ENCODE results near the gene CARNS1. TPM values are rescaled to one million over a fixed set of nuclear protein-coding genes. Genes with fewer than 3 reads are reported as not detected.

CARNS1 gene
- total and polyA plus RNA-seq, 2 experiments from 2014 or later: 1.4 to 2.1 TPM

- Histone ChIP-seq H3K27me3 (peaks cover 13% of the 10 kb centered on the region), H3K36me3 (no peaks in the 10 kb centered on the region), H3K27ac (no peak overlapping the region), H3K4me3 (no peak overlapping the region), H3K9me3 (ENCODE audit: low read depth) (no peaks in the 10 kb centered on the region), H3K4me1 (ENCODE audit: low read depth) (peaks cover 6% of the 10 kb centered on the region)
- TF ChIP-seq, protein P1, sequence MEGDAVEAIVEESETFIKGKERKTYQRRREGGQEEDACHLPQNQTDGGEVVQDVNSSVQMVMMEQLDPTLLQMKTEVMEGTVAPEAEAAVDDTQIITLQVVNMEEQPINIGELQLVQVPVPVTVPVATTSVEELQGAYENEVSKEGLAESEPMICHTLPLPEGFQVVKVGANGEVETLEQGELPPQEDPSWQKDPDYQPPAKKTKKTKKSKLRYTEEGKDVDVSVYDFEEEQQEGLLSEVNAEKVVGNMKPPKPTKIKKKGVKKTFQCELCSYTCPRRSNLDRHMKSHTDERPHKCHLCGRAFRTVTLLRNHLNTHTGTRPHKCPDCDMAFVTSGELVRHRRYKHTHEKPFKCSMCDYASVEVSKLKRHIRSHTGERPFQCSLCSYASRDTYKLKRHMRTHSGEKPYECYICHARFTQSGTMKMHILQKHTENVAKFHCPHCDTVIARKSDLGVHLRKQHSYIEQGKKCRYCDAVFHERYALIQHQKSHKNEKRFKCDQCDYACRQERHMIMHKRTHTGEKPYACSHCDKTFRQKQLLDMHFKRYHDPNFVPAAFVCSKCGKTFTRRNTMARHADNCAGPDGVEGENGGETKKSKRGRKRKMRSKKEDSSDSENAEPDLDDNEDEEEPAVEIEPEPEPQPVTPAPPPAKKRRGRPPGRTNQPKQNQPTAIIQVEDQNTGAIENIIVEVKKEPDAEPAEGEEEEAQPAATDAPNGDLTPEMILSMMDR (IDR thresholded peaks at IDR 0.05; ENCODE audit: low read depth, low read length): no peak
- DNase-seq (ENCODE audit: low read depth in 1 of 2, low spot score in 1 of 2): no peak
These were observed 28.0 kb upstream of the CARNS1 start for GRCh38 chr11:67387518-67387917.

GRCh38 chr11:67389477-67389876, 26.0 kb upstream of the CARNS1 start:
- TF ChIP-seq, protein P1 (IDR thresholded peaks at IDR 0.05; ENCODE audit: low read depth, low read length): peak; percentile 65
- H3K9me3 ChIP-seq (ENCODE audit: low read depth): no peaks in the 10 kb centered on the region
- DNase-seq (ENCODE audit: low read depth in 1 of 2, low spot score in 1 of 2): peak in 1 of 2 donors; percentile 65
- no peak overlapping the region for H3K4me3 ChIP-seq
- peaks cover 10% of the 10 kb centered on the region for H3K27me3 ChIP-seq
- no peaks in the 10 kb centered on the region for H3K36me3 ChIP-seq
- H3K27ac ChIP-seq: no peak overlapping the region
- peaks cover 6% of the 10 kb centered on the region for H3K4me1 ChIP-seq (ENCODE audit: low read depth)

DNA sequence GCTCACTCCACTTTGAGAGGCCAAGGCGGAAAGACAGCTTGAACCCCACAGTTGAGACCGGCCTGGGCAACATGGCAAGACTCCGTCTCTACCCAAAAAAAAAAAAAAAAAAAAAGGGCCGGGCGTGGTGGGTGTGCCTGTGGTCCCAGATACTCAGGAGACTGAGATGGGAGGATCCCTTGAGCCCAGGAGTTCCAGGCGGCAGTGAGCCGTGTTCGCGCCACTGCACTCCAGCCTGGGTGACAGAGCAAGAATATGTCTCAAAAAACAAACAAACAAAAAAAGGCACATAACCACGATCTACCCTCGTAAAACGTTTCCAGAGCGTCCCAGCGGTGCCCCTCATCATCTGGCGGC, 24.6 kb upstream of the CARNS1 start:
- DNase-seq (ENCODE audit: low read depth in 1 of 2, low spot score in 1 of 2): no peak
- Histone ChIP-seq H3K9me3 (ENCODE audit: low read depth) (no peaks in the 10 kb centered on the region), H3K4me1 (ENCODE audit: low read depth) (peaks cover 6% of the 10 kb centered on the region), H3K27me3 (no peaks in the 10 kb centered on the region), H3K4me3 (peak overlapping the region; percentile 55), H3K36me3 (no peaks in the 10 kb centered on the region), H3K27ac (peak overlapping the region; percentile 94)
- TF ChIP-seq, protein P1 (IDR thresholded peaks at IDR 0.05; ENCODE audit: low read depth, low read length): no peak

- H3K36me3 ChIP-seq: no peaks in the 10 kb centered on the region
- TF ChIP-seq, protein P1 (IDR thresholded peaks at IDR 0.05; ENCODE audit: low read depth, low read length): no peak
- H3K4me1 ChIP-seq (ENCODE audit: low read depth): peaks cover 6% of the 10 kb centered on the region
- peak; percentile 95 to 98 for DNase-seq (ENCODE audit: low read depth in 1 of 2, low spot score in 1 of 2)
- H3K4me3 ChIP-seq: peak within 1 kb of the TSS; percentile 55
- no peaks in the 10 kb centered on the region for H3K27me3 ChIP-seq
- peak within 1 kb of the TSS; percentile 94 for H3K27ac ChIP-seq
- H3K9me3 ChIP-seq (ENCODE audit: low read depth): no peaks in the 10 kb centered on the region
These were observed 23.9 kb upstream of the CARNS1 start, which contains the start of gene RAD9A for GRCh38 chr11:67391304-67392182. Gene RAD9A, plus strand, starts transcription at chr11:67391986. Its CDS starts 59 bp downstream, at chr11:67392045.

DNA sequence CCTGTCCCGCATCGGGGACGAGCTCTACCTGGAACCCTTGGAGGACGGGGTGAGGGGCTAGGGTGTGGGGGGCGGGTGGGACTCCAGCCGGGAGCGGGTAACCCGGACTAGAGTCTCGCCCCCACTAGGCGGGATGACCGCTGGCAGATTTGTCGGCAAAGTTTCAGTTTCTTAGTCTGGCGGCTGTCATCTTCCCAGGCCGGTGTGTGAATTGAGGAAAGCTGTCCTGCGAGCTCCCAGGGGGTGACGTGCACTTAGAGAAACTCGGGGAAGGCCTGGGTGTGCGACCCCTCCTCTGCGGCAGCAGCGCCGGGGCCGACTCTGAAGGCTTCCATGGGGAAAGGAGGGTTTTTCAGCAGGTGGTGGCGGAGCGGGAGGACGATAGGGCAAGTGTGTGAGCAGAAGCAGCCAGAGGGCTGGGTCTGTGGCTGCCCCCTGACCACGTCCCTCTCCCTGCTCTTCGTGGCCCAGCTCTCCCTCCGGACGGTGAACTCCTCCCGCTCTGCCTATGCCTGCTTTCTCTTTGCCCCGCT, 23.2 kb upstream of the CARNS1 start:
- TF ChIP-seq, protein P1 (IDR thresholded peaks at IDR 0.05; ENCODE audit: low read depth, low read length): no peak
- Histone ChIP-seq H3K4me1 (ENCODE audit: low read depth) (peaks cover 6% of the 10 kb centered on the region), H3K27ac (no peak overlapping the region), H3K4me3 (peak overlapping the region; percentile 55), H3K27me3 (no peaks in the 10 kb centered on the region), H3K9me3 (ENCODE audit: low read depth) (no peaks in the 10 kb centered on the region), H3K36me3 (peaks cover 3% of the 10 kb centered on the region)
- no peak for DNase-seq (ENCODE audit: low read depth in 1 of 2, low spot score in 1 of 2)
